GM18907 (cell line): Measurements from ENCODE around the gene CDKN1C.
"Not testable (repeated sequence)": the region's sequence is repeated elsewhere in the genome, so short reads cannot be mapped to it uniquely, and the experiment has no call there.

Experiments used
- ATAC-seq: cut with Tn5 transposase; IDR thresholded peaks from one replicate; pipeline ENCODE4 v1.9.1; 2021; ENCODE audit warnings: mild to moderate bottlenecking, moderate library complexity; ENCODE audit not compliant: unreplicated experiment

CDKN1C gene

GRCh38 chr11:2909133-2909902 lies 23.7 kb upstream of the CDKN1C start:
- no peak for ATAC-seq

- ATAC-seq: no peak
Observed at GRCh38 chr11:2908130-2908529, 22.6 kb upstream of the CDKN1C start.

- not testable (repeated sequence) for ATAC-seq
Observed at GRCh38 chr11:2905299-2905698, 19.7 kb upstream of the CDKN1C start.

GRCh38 chr11:2904153-2905052 lies 18.8 kb upstream of the CDKN1C start:
- no peak for ATAC-seq

- no peak for ATAC-seq
Observed at GRCh38 chr11:2903672-2904011, 18.1 kb upstream of the CDKN1C start.

GRCh38 chr11:2902784-2903671 lies 17.5 kb upstream of the CDKN1C start:
- ATAC-seq: no peak

GRCh38 chr11:2901854-2902783 lies 16.5 kb upstream of the CDKN1C start:
- peak; percentile 96 for ATAC-seq

- ATAC-seq: peak; percentile 2
Observed at GRCh38 chr11:2901196-2901796, 15.7 kb upstream of the CDKN1C start.

GRCh38 chr11:2899080-2899783 lies 13.7 kb upstream of the CDKN1C start:
- no peak for ATAC-seq

GRCh38 chr11:2898366-2899079 lies 12.9 kb upstream of the CDKN1C start:
- no peak for ATAC-seq

- ATAC-seq: no peak
Observed at GRCh38 chr11:2897048-2897447, 11.5 kb upstream of the CDKN1C start.

- ATAC-seq: no peak
Observed at GRCh38 chr11:2896047-2896446, 10.5 kb upstream of the CDKN1C start.

GRCh38 chr11:2893935-2894334 lies 8.4 kb upstream of the CDKN1C start:
- ATAC-seq: no peak

GRCh38 chr11:2892967-2893528 lies 7.5 kb upstream of the CDKN1C start:
- no peak for ATAC-seq

GRCh38 chr11:2892215-2892966 lies 6.8 kb upstream of the CDKN1C start:
- no peak for ATAC-seq

- no peak for ATAC-seq
Observed at GRCh38 chr11:2891326-2892214, 6.0 kb upstream of the CDKN1C start.
